Kidney (tissue), 14 donors: ENCODE measurements around the gene SCO2. TPM values are rescaled to one million over a fixed set of nuclear protein-coding genes. Genes with fewer than 3 reads are reported as not detected.

Source experiments
- DNase-seq, 5 donors: peaks; one replicate each; pipeline ENCODE4 v3.0.0-alpha.2; 2013 to 2020
- FAIRE-seq: peaks from 2 replicates; lab custom pipeline; 2012; peaks lifted over from hg19 to GRCh38; lab: Jason Lieb, UNC
- H3K27ac ChIP-seq, 2 donors: one replicate each; pipeline ENCODE4 v1.7.0; 2013; ENCODE audit warnings: low read depth in 2 of 2, low read length in 2 of 2, inconsistent platforms in 1 of 2
- H3K27me3 ChIP-seq: one replicate; pipeline ENCODE4 v1.7.1; 2013; ENCODE audit warnings: low read length, inconsistent platforms; ENCODE audit not compliant: control insufficient read depth, insufficient read depth
- H3K36me3 ChIP-seq, 3 donors: one replicate each; pipeline versions ENCODE4 v1.7.0 to v1.7.1; 2013; ENCODE audit warnings: low read length in 3 of 3, control low read depth in 1 of 3, inconsistent platforms in 1 of 3; ENCODE audit not compliant: insufficient read depth in 3 of 3, control insufficient read depth in 2 of 3
- H3K4me1 ChIP-seq, 3 donors: one replicate each; pipeline versions ENCODE4 v1.7.0 to v1.7.1; 2013; ENCODE audit warnings: low read length in 3 of 3, inconsistent platforms in 1 of 3, low read depth in 1 of 3; ENCODE audit not compliant: control insufficient read depth in 2 of 3, insufficient read depth in 2 of 3
- H3K4me3 ChIP-seq, 3 donors: one replicate each; pipeline versions ENCODE4 v1.7.0 to v1.8.1; 2013; ENCODE audit warnings: low read length in 3 of 3, control low read depth in 1 of 3, inconsistent platforms in 1 of 3
- H3K9ac ChIP-seq, 3 donors: one replicate each; pipeline versions ENCODE4 v1.7.0 to v1.7.1; 2013; ENCODE audit warnings: low read length in 3 of 3, control low read depth in 1 of 3, inconsistent platforms in 1 of 3
- H3K9me3 ChIP-seq, 3 donors: one replicate each; pipeline versions ENCODE4 v1.7.0 to v1.7.1; 2013; ENCODE audit warnings: low read length in 3 of 3, control low read depth in 1 of 3, inconsistent platforms in 1 of 3; ENCODE audit not compliant: control insufficient read depth in 2 of 3, insufficient read depth in 1 of 3
- intact Hi-C: fragments of 100-400 bp; cut with DNase I; formaldehyde crosslinking; loops from one replicate; pipeline ENCODE4 v1.11.1; 2022
- polyA plus RNA-seq: library from polyadenylated mRNA; stranded (reverse); fragments of 350-450 nt; fragmentation: Illumina TruSeq; extraction: RNeasy Lipid Tissue Mini Kit (QIAGEN cat#74804); gene quantifications from one replicate; pipeline ENCODE4 v1.2.3, GENCODE V29; 2014; ENCODE audit warnings: low read depth, low replicate concordance; ENCODE audit not compliant: insufficient read depth
- total RNA-seq: library from RNA; stranded (reverse); fragmentation: NEBNext Ultra II Directional; extraction: Animal tissue kit (Norgen Biotek cat#: 25700); gene quantifications from one replicate; pipeline ENCODE4 v1.2.1, GENCODE V29; 2021
- TF ChIP-seq, protein P1 (sequence below): IDR thresholded peaks from 3 replicates; pipeline ENCODE4 v1.5.1; 2012; ENCODE audit warnings: mild to moderate bottlenecking, moderate library complexity, borderline replicate concordance; ENCODE audit not compliant: insufficient read depth; ENCODE audit errors: extremely low read depth
- donor health status: control.
- donor health status: control.
- donor health status: control.
- donor health status: control.
- donor health status: control.
- donor health status: DM: yes; HTN: yes; CAD: no.
- donor health status: Normal renal cell carcinoma (clear cell type).

SCO2 gene
- total and polyA plus RNA-seq, 2 donors from 2014 or later, result 1.1 to 4.1 TPM

GRCh38 chr22:50529416-50529896 lies 4.1 kb upstream of the SCO2 start:
- H3K4me1 ChIP-seq, result peaks cover 0 to 24% (median 5%) of the 10 kb centered on the region in 3 donors
- peak overlapping the region in 1 of 3 donors; percentile 12 for H3K9ac ChIP-seq
- FAIRE-seq (no peak), DNase-seq (peak in 2 of 5 donors; percentile 69 to 93)
- peak overlapping the region in 1 of 3 donors; percentile 45 for H3K4me3 ChIP-seq
- no peaks in the 10 kb centered on the region for H3K9me3 ChIP-seq
- intact Hi-C loops, result no loop called here
- TF ChIP-seq, protein P1, sequence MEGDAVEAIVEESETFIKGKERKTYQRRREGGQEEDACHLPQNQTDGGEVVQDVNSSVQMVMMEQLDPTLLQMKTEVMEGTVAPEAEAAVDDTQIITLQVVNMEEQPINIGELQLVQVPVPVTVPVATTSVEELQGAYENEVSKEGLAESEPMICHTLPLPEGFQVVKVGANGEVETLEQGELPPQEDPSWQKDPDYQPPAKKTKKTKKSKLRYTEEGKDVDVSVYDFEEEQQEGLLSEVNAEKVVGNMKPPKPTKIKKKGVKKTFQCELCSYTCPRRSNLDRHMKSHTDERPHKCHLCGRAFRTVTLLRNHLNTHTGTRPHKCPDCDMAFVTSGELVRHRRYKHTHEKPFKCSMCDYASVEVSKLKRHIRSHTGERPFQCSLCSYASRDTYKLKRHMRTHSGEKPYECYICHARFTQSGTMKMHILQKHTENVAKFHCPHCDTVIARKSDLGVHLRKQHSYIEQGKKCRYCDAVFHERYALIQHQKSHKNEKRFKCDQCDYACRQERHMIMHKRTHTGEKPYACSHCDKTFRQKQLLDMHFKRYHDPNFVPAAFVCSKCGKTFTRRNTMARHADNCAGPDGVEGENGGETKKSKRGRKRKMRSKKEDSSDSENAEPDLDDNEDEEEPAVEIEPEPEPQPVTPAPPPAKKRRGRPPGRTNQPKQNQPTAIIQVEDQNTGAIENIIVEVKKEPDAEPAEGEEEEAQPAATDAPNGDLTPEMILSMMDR, result no peak
- peaks cover 7% of the 10 kb centered on the region for H3K27me3 ChIP-seq
- H3K27ac ChIP-seq, result peak overlapping the region; percentile 87 to 96
- no peaks in the 10 kb centered on the region for H3K36me3 ChIP-seq

DNA sequence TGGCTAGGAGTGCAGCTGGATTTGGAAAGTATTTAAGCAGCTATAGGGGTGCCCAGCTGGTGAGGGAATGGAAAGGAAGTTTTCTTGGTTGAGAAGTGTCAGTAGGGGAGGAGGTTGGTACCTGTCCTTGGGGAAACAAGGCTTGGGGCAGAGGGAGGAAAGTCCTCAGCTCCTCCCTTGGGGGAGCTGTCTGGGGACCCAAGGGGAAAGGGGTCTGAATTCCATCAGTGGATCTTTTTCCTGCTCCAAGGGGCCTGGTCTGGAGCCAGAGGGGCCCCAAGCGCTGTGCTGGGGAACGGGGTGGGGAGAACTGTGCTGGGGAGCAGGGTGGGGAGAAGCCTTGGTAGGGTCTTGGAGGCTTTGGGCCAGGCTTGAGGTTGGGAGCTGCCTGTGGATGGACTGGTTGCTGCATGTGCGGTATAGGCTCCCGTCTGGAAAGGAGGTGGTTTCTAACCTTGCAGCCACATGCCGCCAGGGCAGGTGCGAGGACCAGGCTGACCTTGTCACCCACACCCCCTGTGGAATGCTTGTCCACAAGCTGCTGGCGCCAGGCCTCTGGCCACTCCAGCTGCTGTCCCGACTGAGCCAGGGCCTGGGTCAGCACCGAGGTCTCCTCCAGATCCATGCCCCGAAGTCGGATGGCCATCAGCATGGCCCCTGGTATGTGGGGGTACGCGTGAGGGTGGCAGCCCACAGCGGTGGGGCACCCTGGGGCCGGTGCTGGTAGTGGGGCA lies 3.5 kb upstream of the SCO2 start:
- peaks cover 0 to 28% (median 11%) of the 10 kb centered on the region in 3 donors for H3K4me1 ChIP-seq
- DNase-seq, result peak in 1 of 5 donors; percentile 58
- no peak for FAIRE-seq
- TF ChIP-seq, protein P1, result no peak
- intact Hi-C loops, result no loop called here
- H3K27me3 ChIP-seq, result peaks cover 7% of the 10 kb centered on the region
- H3K27ac ChIP-seq, result peak overlapping the region; percentile 87 to 96
- H3K4me3 ChIP-seq, result peak overlapping the region in 1 of 3 donors; percentile 45
- peak overlapping the region in 1 of 3 donors; percentile 12 for H3K9ac ChIP-seq
- H3K36me3 ChIP-seq, result no peaks in the 10 kb centered on the region
- H3K9me3 ChIP-seq, result no peaks in the 10 kb centered on the region

- Histone ChIP-seq H3K4me3 (no peak overlapping the region), H3K27me3 (peaks cover 7% of the 10 kb centered on the region), H3K27ac (no peak overlapping the region), H3K36me3 (peaks cover 0 to 6% (median 0%) of the 10 kb centered on the region in 3 donors), H3K9me3 (no peaks in the 10 kb centered on the region), H3K9ac (no peak overlapping the region), H3K4me1 (peaks cover 0 to 28% (median 11%) of the 10 kb centered on the region in 3 donors)
- no peak for FAIRE-seq
- TF ChIP-seq, protein P1, result no peak
- peak in 1 of 5 donors; percentile 58 for DNase-seq
- intact Hi-C loops, result no loop called here
Observed at GRCh38 chr22:50527921-50528681, 2.7 kb upstream of the SCO2 start.
